GM20000 (cell line): ENCODE results near the gene CLTCL1.
"Not testable (repeated sequence)": the region's sequence is repeated elsewhere in the genome, so short reads cannot be mapped to it uniquely, and the experiment has no call there.

ENCODE experiments used
- DNase-seq: peaks from one replicate; pipeline ENCODE4 v3.0.0; 2012; ENCODE audit warnings: low spot score
- CTCF ChIP-seq: IDR thresholded peaks from 2 replicates; pipeline ENCODE4 v1.5.1; 2012; ENCODE audit warnings: mild to moderate bottlenecking, control low read depth; ENCODE audit errors: extremely low read depth, missing control alignments

Gene CLTCL1

GRCh38 chr22:19260804-19261203, 30.7 kb downstream of the CLTCL1 start:
- no peak for DNase-seq
- no peak for TF ChIP-seq CTCF

- no peak for DNase-seq
- no peak for TF ChIP-seq CTCF
Measured at GRCh38 chr22:19260194-19260593, 31.3 kb downstream of the CLTCL1 start.

DNA sequence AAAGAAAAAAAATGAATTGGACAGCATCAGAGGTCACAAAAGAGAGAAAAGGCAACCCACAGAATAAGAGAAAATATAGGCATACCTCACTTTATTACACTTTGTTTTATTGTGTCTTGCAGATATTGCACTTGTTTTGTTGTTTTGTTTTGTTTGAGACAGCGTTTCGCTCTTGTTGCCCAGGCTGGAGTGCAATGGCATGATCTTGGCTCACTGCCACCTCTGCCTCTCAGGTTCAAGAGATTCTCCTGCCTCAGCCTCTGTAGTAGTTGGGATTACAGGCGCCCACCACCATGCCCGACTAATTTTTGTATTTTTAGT, 32.6 kb downstream of the CLTCL1 start:
- DNase-seq: not testable (repeated sequence)

DNA sequence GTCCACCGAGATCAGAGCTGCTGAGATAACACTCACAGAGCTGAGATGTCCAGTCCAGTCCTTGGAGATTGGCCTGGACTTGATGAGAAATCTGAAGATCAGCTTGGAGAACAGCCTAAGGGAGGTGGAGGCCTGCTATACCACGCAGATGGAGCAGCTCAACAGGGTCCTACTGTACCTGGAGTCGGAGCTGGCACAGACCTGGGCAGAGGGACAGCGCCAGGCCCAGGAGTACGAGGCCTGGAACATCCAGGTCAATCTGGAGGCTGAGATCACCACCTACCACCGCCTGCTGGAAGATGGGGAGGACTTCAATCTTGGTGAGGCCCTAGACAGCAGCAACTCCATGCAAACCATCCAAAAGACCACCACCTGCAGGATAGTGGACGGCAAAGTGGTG, 33.1 kb downstream of the CLTCL1 start:
- no peak for TF ChIP-seq CTCF
- no peak for DNase-seq

DNA sequence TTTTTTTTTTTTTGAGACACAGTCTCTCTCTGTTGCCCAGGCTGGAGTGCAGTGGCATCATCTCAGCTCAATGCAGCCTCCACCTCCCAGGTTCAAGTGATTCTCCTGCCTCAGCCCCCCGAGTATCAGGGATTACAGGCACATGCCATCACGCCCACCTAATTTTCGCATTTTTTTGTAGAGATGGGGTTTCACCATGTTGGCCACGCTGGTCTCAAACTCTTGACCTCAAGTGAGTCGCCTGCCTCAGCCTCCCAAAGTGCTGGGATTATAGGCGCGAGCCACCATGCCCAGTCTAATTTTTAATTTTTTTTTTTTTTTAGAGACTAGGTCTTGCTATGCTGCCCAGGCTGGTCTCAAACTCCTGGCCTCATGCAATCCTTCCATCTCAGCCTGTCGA, 35.2 kb downstream of the CLTCL1 start:
- not testable (repeated sequence) for DNase-seq

DNA sequence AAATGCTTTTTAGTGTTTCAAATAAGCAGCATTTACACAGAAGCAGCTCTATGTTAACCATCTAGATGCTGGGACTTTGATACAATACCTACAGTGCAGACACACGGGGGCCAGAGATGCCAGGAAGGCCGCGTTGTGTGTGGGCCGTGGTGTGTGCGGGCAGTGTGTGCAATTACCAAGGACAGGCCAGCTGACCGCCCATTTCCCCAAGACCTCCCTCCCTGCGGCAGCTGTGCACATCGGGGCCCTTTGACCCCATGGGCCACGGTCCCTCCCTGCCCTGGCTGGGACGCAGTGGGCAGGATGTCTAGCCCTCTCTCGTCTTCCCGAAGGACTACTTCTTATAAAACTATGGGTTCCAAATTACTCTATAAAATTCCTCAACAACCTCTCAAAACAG, 38.4 kb downstream of the CLTCL1 start:
- TF ChIP-seq CTCF: no peak
- DNase-seq: no peak

GRCh38 chr22:19244600-19245352, 46.7 kb downstream of the CLTCL1 start:
- DNase-seq: no peak
- TF ChIP-seq CTCF: no peak

- DNase-seq: no peak
- no peak for TF ChIP-seq CTCF
Measured at GRCh38 chr22:19242699-19243098, 48.8 kb downstream of the CLTCL1 start.

DNA sequence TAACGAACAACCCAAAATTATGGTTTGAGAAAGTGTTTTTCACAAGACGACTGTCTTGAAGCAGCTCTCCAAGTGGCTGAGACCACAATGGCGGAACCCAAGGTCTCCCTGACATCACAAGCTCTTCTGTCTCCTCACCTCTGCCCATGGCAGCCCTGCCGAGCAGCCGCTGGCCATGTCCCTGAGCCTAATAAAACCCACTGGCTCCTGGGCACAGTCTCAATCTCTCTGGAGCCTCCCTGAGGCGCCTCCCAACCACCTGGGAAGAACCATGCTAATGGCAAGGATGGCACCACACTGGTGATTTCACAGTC, 50.0 kb downstream of the CLTCL1 start:
- no peak for DNase-seq
- no peak for TF ChIP-seq CTCF
